NT2/D1 (cell line): Measurements from ENCODE around the gene F3.

Source experiments
- DNase-seq: peaks from one replicate; pipeline ENCODE4 v3.0.0-alpha.2; 2011; ENCODE audit warnings: low read depth, low spot score
- H3K27me3 ChIP-seq: 2 replicates; pipeline ENCODE4 v1.6.0; 2011; ENCODE audit warnings: mild to moderate bottlenecking; ENCODE audit not compliant: insufficient read length, insufficient read depth
- H3K36me3 ChIP-seq: 2 replicates; pipeline ENCODE4 v1.6.1; 2011; ENCODE audit warnings: mild to moderate bottlenecking, low read length, mixed read lengths; ENCODE audit not compliant: insufficient read depth, insufficient read length
- H3K4me1 ChIP-seq: 2 replicates; pipeline ENCODE4 v1.5.1; 2011; ENCODE audit not compliant: insufficient read depth, insufficient read length
- H3K4me3 ChIP-seq: 2 replicates; pipeline ENCODE4 v1.5.1; 2011; ENCODE audit warnings: low read depth; ENCODE audit not compliant: insufficient read length
- H3K9ac ChIP-seq: 2 replicates; pipeline ENCODE4 v1.6.0; 2011; ENCODE audit warnings: low read depth; ENCODE audit not compliant: insufficient read length
- H3K9me3 ChIP-seq: 2 replicates; pipeline ENCODE4 v1.5.1; 2011; ENCODE audit warnings: mild to moderate bottlenecking, low read length; ENCODE audit not compliant: insufficient read depth
- SUZ12 ChIP-seq: IDR thresholded peaks from 2 replicates; pipeline ENCODE4 v1.6.1; 2011; ENCODE audit not compliant: insufficient read length, insufficient read depth; ENCODE audit errors: extremely low read depth
- YY1 ChIP-seq: IDR thresholded peaks from 2 replicates; pipeline ENCODE4 v1.6.1; 2011; ENCODE audit not compliant: insufficient read length, insufficient read depth
- ZNF274 ChIP-seq: IDR thresholded peaks from 2 replicates; pipeline ENCODE4 v1.6.1; 2011; ENCODE audit warnings: mild to moderate bottlenecking, low read depth, low read length

Gene F3

DNA sequence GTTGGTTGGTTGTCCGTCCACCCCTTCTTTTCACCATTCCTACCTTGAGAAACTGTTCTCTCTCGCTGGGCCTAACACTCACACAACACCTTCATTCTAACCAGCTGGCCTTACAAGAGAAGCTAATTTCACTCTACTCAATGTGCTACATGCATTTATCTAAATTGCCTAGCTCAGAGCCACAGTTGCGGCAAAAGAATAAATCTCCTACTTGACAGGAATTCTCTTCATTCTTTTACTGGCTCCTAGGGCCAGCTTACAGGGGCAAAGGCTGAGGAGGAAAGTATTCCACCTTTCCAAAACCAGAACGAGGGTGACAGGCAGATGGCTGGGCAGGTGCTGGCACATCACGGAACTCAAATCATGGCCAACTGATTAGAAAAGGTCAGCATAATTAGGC is 6.5 kb downstream of the F3 start:
- Histone ChIP-seq H3K9me3 (no peaks in the 10 kb centered on the region), H3K9ac (no peak overlapping the region), H3K27me3 (no peaks in the 10 kb centered on the region), H3K4me1 (peaks cover 7% of the 10 kb centered on the region), H3K36me3 (peaks cover 96% of the 10 kb centered on the region), H3K4me3 (no peak overlapping the region)
- TF ChIP-seq SUZ12 (no peak), YY1 (no peak), ZNF274 (no peak)
- no peak for DNase-seq

DNA sequence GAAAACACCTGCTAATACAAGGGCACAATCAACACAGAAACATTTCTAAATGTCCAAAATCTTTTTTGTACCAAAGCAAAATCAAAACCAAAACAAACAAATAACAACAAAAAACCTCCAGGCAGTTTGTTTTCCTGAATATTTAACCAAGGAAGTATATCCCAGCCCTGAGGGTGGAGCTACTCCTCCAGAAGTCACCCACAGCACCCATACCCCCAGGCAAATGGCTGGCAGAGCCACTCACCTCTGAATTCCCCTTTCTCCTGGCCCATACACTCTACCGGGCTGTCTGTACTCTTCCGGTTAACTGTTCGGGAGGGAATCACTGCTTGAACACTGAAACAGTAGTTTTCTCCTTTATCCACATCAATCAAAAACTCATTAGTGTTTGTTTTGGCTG is 9.5 kb downstream of the F3 start:
- DNase-seq: no peak
- H3K27me3 ChIP-seq: no peaks in the 10 kb centered on the region
- peaks cover 86% of the 10 kb centered on the region for H3K36me3 ChIP-seq
- TF ChIP-seq ZNF274 (no peak), YY1 (no peak), SUZ12 (no peak)
- H3K4me3 ChIP-seq: no peak overlapping the region
- H3K4me1 ChIP-seq: peaks cover 4% of the 10 kb centered on the region
- H3K9me3 ChIP-seq: no peaks in the 10 kb centered on the region
- no peak overlapping the region for H3K9ac ChIP-seq

DNA sequence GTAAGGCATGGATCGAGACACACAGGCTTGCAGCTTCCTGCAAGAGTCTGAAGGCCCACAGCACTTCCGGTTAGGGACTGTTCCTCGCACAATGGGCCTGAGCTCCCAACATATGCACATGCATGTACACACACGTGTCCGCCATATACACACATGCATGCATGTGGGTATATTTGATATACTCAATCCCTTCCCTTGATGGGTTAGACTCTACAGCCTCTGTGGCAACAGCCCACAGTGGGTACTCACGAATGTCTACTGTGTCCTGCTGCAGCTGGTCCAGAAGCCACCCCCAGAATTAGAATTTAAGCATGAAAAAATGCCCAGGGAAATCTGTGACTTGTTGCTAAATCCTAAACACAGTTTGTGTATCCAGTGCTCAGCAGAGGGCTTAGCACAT is 9.9 kb downstream of the F3 start:
- no peak for DNase-seq
- Histone ChIP-seq H3K36me3 (peaks cover 82% of the 10 kb centered on the region), H3K27me3 (no peaks in the 10 kb centered on the region), H3K4me3 (no peak overlapping the region), H3K4me1 (peaks cover 4% of the 10 kb centered on the region), H3K9ac (no peak overlapping the region), H3K9me3 (no peaks in the 10 kb centered on the region)
- no peak for TF ChIP-seq YY1
- TF ChIP-seq SUZ12: no peak
- TF ChIP-seq ZNF274: no peak

- H3K9ac ChIP-seq: no peak overlapping the region
- no peaks in the 10 kb centered on the region for H3K9me3 ChIP-seq
- H3K4me1 ChIP-seq: peaks cover 4% of the 10 kb centered on the region
- TF ChIP-seq SUZ12 (no peak), YY1 (no peak), ZNF274 (no peak)
- H3K36me3 ChIP-seq: peaks cover 70% of the 10 kb centered on the region
- no peak overlapping the region for H3K4me3 ChIP-seq
- H3K27me3 ChIP-seq: no peaks in the 10 kb centered on the region
- no peak for DNase-seq
These were observed 11.1 kb downstream of the F3 start for GRCh38 chr1:94530373-94530878.

DNA sequence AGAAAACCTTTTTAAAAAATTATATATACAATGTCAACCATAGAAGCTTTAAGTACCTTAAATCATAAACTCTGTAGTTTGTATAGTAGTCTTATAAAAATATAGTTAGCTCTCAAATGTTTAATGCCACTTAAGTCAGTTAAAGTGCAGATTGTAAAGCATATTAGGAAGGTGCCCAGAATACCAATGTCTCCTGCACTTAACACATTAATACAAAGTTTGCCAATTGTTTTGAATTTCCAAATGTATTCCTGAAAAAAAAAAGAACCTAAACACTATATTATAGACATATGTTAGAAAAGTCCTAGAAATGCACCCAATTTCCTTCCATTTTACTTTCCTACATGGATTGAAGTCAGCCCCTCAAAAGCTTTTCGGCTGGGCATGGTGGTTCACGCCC is 12.1 kb downstream of the F3 start:
- peaks cover 60% of the 10 kb centered on the region for H3K36me3 ChIP-seq
- no peaks in the 10 kb centered on the region for H3K9me3 ChIP-seq
- H3K4me3 ChIP-seq: no peak overlapping the region

GRCh38 chr1:94528826-94529225 is 12.7 kb downstream of the F3 start:
- Histone ChIP-seq H3K9ac (no peak overlapping the region), H3K27me3 (no peaks in the 10 kb centered on the region), H3K4me1 (peaks cover 4% of the 10 kb centered on the region), H3K9me3 (no peaks in the 10 kb centered on the region), H3K4me3 (no peak overlapping the region), H3K36me3 (peaks cover 55% of the 10 kb centered on the region)
- no peak for TF ChIP-seq SUZ12
- TF ChIP-seq YY1: no peak
- TF ChIP-seq ZNF274: no peak
- no peak for DNase-seq

More for the DNA sequence above, 12.1 kb downstream of the F3 start:
- H3K27me3 ChIP-seq: no peaks in the 10 kb centered on the region
- peaks cover 4% of the 10 kb centered on the region for H3K4me1 ChIP-seq
- no peak overlapping the region for H3K9ac ChIP-seq
- TF ChIP-seq SUZ12 (no peak), ZNF274 (no peak), YY1 (no peak)
- DNase-seq: no peak

DNA sequence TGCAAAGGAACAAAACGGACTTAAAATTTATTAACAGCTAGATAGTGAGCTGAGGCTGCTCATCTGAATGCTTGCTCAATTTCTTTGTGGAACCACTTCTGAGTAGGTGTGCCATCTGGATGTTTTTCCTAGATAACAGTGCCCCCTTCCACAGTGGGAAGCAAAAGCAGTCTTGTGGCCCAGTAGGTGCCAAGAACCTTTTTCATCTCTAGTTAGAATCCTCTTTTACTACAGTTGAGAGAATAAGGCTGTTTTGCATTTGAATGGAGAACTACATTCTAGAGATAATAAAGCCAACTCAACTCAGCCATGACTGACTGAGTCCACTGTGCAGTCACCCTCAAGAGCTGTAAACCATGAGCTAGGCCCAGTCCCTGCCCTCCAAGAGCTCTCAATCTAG is 13.3 kb downstream of the F3 start:
- Histone ChIP-seq H3K27me3 (no peaks in the 10 kb centered on the region), H3K4me1 (peaks cover 4% of the 10 kb centered on the region), H3K36me3 (peaks cover 51% of the 10 kb centered on the region), H3K4me3 (no peak overlapping the region), H3K9me3 (no peaks in the 10 kb centered on the region), H3K9ac (no peak overlapping the region)
- TF ChIP-seq ZNF274: no peak
- TF ChIP-seq YY1: no peak
- TF ChIP-seq SUZ12: no peak
- DNase-seq: no peak

- H3K9ac ChIP-seq: no peak overlapping the region
- H3K27me3 ChIP-seq: no peaks in the 10 kb centered on the region
- no peak for TF ChIP-seq SUZ12
- no peak for TF ChIP-seq YY1
- no peak for TF ChIP-seq ZNF274
- no peaks in the 10 kb centered on the region for H3K9me3 ChIP-seq
- no peak for DNase-seq
- H3K4me1 ChIP-seq: peaks cover 4% of the 10 kb centered on the region
- H3K36me3 ChIP-seq: peaks cover 44% of the 10 kb centered on the region
- no peak overlapping the region for H3K4me3 ChIP-seq
These were observed 14.0 kb downstream of the F3 start for GRCh38 chr1:94527447-94528031.
